HG02588 (cell line): Measurements from ENCODE around the gene ATP2C1.
"Not testable (repeated sequence)": the region's sequence is repeated elsewhere in the genome, so short reads cannot be mapped to it uniquely, and the experiment has no call there.

Source experiments
- ATAC-seq: cut with Tn5 transposase; IDR thresholded peaks from one replicate; pipeline ENCODE4 v1.9.1; 2021; ENCODE audit warnings: mild to moderate bottlenecking, moderate library complexity; ENCODE audit not compliant: unreplicated experiment

Gene ATP2C1, protein sequence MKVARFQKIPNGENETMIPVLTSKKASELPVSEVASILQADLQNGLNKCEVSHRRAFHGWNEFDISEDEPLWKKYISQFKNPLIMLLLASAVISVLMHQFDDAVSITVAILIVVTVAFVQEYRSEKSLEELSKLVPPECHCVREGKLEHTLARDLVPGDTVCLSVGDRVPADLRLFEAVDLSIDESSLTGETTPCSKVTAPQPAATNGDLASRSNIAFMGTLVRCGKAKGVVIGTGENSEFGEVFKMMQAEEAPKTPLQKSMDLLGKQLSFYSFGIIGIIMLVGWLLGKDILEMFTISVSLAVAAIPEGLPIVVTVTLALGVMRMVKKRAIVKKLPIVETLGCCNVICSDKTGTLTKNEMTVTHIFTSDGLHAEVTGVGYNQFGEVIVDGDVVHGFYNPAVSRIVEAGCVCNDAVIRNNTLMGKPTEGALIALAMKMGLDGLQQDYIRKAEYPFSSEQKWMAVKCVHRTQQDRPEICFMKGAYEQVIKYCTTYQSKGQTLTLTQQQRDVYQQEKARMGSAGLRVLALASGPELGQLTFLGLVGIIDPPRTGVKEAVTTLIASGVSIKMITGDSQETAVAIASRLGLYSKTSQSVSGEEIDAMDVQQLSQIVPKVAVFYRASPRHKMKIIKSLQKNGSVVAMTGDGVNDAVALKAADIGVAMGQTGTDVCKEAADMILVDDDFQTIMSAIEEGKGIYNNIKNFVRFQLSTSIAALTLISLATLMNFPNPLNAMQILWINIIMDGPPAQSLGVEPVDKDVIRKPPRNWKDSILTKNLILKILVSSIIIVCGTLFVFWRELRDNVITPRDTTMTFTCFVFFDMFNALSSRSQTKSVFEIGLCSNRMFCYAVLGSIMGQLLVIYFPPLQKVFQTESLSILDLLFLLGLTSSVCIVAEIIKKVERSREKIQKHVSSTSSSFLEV

GRCh38 chr3:130893376-130894129 lies at the start of gene ATP2C1:
TSS of gene ATP2C1 (plus strand) at chr3:130894084. CDS start at chr3:130894770, 686 bp downstream.
- peak; percentile 93 for ATAC-seq

- ATAC-seq, result no peak
Measured at GRCh38 chr3:130844462-130844861, 49.4 kb upstream of the ATP2C1 start.

- no peak for ATAC-seq
Measured at GRCh38 chr3:130846181-130846580, 47.7 kb upstream of the ATP2C1 start.

DNA sequence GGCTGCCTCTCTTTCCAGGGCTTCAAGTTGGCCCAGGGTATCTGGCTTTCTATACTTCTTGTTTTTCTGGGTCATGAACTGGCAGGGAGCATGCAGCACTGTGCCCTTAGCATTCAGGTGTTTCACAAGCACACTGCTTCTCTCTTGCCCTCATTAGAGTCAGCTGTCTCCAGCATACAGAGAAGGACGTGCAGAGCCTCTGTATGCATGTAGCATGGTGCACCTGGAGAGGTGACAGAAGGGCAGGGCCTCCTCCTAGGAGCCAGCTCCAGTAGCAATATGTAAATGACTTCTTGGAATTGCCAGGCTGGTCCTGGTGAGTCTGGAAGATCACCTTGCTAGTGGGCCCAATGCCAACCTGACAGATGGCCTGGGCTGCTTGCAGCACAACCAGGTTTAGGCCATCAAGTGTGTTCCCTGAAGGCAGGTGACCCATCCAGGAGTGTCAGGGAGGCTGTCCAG lies 44.8 kb upstream of the ATP2C1 start:
- ATAC-seq, result no peak

GRCh38 chr3:130850044-130850797 lies 43.7 kb upstream of the ATP2C1 start:
- peak; percentile 78 for ATAC-seq

DNA sequence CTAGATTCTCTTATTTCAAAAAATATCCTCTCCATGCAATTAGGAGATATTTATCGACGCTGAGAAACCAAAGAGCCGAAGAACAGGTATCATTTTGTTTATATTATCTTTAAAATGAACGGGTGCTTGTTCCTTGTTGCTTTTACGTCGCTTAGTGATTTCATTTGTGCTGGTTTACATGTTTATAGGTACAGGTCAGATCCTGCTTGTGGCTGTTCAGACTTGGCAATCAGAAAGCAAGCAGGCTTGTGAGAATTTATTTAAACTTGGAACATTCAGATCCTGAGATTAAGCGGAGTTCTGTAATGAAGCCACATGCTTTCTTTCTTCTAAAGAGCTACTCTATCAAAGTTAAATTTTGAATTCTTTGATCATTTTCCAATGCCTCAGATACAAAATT lies 43.0 kb upstream of the ATP2C1 start:
- no peak for ATAC-seq

- no peak for ATAC-seq
Measured at GRCh38 chr3:130851277-130851676, 42.6 kb upstream of the ATP2C1 start.

GRCh38 chr3:130853581-130853980 lies 40.3 kb upstream of the ATP2C1 start:
- ATAC-seq, result no peak

GRCh38 chr3:130854208-130854864 lies 39.5 kb upstream of the ATP2C1 start:
- ATAC-seq, result peak; percentile 44

DNA sequence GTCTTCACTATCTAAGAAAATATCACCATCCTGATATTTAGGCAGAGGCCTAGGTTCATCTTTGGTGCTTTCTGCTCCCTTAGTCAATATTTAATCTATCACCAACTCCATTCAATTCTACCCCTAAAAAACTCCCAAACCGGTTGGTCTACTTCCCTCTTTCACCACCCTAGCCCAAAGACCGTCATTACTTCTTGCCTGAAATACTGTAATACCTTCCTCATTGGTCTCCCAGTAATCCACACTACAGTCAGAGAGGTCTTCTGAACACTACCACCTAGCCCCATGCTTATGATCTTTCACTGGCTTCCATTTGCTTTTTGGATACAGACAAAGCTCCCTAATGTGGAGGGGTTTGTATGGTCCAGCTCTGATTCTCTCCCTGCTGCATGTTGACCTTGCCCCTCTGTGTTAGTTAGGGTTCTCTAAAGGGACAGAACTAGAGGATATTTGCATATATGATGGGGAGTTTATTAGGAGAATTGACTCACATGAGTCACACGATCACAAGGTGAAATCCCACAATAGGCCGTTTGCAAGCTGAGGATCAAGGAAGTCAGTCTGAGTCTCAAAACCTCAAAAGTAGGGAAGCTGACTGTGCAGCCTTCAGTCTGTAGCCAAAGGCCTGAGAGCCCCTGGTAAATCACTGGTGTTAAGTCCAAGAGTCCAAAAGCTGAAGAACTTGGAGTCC lies 36.4 kb upstream of the ATP2C1 start:
- peak; percentile 29 for ATAC-seq

- ATAC-seq, result not testable (repeated sequence)
Measured at GRCh38 chr3:130862130-130862529, 31.8 kb upstream of the ATP2C1 start.

DNA sequence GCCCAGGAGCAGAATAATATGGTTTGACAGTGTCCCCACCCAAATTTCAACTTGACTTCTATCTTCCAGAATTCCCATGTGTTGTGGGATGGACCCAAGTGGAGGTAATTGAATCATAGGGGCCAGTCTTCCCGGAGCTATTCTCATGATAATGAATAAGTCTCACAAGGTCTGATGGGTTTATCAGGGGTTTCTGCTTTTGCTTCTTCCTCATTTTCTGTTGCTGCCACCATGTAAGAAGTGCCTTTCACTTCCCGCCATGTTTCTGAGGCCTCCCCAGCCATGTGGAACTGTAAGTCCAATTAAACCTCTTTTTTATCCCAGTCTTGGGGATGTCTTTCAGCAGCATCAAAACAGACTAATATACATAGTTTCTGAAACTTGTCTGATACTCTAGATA lies 28.4 kb upstream of the ATP2C1 start:
- ATAC-seq, result no peak

DNA sequence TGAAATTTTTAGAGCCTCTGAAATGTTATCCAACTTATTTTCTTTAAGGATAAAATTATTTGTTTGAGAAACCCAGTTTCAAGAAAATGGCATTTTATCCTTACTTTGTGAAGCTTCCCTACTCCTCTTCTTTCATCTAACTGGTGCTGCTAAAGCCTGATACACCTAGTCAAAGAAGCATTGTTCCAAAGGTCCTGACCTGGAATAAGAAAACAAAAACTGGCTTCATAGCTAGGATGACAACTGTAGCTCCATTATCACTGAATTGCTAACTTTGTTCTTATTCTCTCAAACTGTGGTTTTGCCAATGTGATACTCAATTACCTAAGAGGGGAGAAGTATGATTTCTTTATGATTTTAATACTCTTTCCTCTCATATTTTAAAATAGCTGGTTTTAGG lies 27.6 kb upstream of the ATP2C1 start:
- ATAC-seq, result no peak

DNA sequence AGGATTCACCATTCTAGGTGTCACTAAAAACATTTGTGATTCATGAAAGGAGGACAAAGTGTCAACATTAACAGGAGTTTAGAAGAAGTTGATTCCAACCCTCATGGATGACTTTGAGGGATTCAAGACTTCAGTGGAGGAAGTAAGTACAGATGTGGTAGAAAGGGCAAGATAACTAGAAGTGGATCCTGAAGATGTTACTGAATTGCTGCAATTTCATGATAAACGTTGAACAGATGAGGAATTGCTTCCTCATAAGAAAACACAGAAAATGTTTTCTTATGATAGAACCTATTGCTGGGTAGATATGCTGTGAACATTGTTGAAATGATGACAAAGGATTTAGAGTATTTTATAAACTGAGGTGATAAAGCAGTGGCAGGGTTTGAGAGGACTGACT lies 23.5 kb upstream of the ATP2C1 start:
- ATAC-seq, result no peak

DNA sequence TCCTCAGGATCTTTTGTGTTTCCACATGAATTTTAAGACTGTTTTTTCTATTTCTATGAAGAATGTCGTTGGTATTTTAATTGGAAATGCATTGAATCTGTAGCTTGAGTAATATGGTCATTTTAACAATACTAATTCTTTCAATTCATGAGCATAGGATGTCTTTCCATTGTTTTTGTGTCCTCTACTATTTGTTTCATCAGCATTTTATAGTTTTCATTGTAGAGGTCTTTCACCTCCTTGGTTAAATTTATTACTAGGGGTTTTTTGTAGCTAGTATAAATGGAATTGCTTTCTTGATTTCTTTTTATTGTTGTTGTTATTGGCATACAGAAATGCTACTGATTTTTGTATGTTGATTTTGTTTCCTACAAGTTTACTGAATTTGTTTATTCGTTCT lies 17.3 kb upstream of the ATP2C1 start:
- no peak for ATAC-seq

DNA sequence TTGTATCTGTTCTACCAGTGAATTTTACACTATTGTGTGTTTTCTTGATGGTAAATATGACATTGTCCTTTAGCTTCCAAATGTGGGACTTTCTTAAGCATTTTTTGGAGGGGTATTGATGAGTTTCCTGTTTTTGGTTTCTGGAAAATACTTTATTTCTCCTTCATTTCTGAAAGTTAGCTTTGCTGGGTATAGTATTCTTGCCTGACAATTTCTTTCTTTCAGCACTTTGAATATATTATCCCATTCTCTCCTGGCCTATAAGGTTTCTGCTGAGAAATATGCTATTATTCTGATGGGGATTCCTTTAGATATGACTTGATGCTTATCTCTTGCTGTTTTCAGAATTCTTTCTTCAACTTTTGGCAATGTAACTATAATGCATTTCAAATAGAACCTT lies 15.4 kb upstream of the ATP2C1 start:
- no peak for ATAC-seq

GRCh38 chr3:130889416-130889946 lies 4.4 kb upstream of the ATP2C1 start:
- no peak for ATAC-seq

DNA sequence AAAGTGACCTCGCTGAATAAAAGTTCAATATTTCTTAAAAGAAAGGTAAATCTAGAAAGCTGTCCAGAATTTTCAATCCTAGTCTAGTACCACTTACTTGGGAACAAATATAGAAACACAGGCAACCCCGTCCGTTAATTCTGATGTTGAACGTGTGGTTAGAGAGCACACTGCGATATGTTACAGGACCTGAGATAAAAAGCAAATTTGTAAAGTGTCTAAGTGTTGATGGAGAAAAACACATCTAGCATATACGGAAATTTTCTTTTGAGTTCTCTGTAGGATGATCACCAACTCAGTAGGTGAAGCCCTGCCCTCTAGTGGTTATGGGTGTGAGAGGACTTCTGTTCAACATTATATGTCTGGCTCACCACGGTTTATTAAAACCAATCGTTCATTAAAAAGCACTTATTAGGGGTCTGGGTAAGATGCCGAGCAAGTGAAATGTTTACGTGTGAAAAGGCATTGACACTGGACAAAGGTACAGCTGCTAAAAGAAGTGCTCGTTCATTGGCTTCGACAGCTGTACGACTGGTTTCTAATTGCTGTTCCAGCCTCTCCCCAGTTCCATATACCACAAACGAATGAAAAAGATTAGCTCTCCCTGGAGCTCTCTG lies 1.0 kb upstream of the ATP2C1 start:
- ATAC-seq, result peak; percentile 28
